Fibroblast of skin of back (primary cell): ENCODE results near the gene TRPM3.

ENCODE experiments used
- DNase-seq: peaks from one replicate; pipeline ENCODE4 v3.0.0-alpha.2; 2013

Gene TRPM3

DNA sequence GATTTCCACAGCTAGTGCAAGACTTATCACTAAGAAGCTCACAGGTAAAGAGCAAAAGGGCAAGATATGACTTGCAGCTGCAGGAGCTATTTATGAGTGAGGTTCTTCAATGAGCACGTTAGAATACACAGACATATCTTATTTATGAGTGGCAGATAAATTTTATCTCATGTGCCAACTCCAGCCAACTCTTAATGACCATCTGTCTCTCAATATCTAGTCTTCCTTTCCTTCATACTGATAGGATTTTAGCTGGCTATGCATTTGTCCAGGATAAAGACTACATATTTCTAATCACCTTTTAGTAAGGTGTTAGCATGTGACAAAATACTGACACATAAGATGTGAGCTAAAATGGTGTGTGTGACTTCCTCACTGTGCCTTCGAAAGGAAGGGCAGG, 304.5 kb downstream of the TRPM3 start:
- DNase-seq, result no peak

DNA sequence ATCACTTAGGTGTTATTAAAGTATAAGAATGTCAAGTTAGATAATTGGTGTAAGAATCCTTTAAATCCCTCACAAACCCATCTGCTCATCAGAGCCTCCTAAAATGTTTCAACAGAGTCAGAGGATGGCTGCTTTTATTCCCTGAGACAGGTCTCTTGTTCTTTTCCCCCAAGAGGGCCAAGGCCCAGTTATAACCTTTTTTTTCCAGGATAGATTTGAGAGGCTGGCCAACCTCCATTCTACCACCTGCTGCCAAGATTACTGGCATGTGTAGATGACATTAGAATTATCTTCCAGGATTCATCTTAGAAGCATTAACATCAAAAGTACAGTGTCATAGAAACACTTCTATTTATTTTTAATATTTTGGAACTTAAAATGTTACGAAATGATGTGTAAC, 305.1 kb downstream of the TRPM3 start:
- no peak for DNase-seq

DNA sequence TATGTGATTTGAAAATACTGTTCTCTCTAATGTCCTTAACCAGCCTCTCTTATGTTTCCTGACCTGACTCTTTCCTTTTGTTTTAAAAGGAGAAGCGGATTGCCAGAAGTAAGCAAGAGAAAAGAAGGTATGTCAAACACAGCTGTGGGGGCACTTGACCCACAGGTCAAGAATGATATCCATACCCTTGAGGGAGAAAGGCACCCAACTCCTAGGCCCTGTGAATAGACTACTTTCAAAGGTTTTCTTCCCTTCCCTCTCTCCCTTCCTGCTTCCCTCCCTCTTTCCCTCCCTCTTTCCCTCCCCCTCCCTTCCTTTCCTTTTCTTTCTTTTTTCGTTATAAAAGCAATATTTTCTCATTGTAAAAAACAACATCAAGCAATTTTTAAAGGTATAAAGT, 306.8 kb downstream of the TRPM3 start:
- no peak for DNase-seq

DNA sequence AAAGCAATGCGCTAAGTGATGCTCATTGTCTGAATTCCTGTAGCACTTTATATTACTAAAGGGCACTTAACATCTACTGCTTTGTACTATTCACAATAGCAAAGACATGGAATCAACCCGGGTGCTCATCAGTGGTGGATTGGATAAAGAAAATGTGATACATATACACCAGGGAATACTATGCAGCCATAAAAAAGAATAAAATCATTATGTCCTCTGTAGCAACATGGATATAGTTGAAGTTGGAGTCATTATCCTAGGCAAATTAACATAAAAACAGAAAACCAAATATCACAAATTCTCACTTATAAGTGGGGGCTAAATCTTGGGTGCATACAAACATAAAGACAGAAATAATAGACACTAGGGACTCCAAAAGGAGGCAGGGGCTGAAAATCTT, 308.3 kb downstream of the TRPM3 start:
- no peak for DNase-seq

DNA sequence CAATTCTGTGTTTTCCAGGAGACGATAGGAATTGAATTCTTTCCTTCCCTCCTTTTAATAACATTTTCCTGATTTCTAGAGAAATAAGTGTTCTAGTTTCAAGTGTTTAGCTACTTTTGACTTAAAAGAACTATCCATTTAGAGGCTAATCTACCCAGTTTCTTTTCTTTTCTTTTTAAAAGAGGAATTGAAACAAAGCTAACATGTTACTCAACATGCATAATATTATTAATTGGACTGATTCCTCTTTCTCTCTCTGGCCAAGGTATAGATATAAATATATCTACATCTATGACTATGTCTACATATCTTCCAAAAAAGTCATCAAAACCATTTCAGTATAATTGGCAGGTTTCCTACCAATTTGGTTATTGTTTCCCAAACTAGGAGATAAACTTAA, 309.8 kb downstream of the TRPM3 start:
- DNase-seq, result no peak

DNA sequence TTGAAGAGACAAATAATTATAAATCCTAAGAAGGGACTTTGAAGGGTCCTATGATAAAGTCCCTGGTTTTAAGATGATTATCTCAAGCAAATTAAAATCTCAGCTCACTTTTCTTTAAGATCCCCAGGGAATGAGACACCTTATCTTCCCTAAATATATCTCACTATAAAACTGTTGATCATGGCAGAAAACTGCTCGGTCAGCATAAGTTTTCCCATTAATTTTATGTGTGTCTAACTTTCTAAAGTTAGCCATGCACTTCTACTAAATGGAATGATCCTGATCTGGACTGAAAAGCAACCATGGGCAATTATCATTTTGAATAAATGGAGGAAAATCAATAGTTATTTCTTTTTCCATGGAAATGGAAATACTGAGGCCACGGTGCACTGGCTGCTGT, 314.5 kb downstream of the TRPM3 start:
- DNase-seq, result no peak

DNA sequence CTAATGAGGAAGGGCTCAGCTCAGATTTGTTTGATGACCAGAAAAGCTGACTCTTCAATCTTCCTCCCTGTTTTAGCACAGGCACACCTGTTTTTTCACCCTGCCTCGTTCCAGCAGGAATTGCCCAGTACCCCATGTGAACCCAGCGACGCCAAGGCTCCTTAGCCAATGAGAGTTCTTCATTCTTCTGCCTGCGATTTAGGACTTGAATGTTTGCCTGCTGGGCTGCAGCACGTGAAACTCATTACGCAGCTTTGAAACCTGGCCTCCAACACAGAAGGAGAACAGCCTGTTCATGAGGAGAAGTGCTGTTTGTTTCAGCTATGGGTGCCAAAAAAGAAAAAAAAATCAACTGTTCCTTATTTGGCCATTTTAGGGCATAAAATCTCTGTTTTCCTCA, 315.5 kb downstream of the TRPM3 start:
- DNase-seq, result no peak

DNA sequence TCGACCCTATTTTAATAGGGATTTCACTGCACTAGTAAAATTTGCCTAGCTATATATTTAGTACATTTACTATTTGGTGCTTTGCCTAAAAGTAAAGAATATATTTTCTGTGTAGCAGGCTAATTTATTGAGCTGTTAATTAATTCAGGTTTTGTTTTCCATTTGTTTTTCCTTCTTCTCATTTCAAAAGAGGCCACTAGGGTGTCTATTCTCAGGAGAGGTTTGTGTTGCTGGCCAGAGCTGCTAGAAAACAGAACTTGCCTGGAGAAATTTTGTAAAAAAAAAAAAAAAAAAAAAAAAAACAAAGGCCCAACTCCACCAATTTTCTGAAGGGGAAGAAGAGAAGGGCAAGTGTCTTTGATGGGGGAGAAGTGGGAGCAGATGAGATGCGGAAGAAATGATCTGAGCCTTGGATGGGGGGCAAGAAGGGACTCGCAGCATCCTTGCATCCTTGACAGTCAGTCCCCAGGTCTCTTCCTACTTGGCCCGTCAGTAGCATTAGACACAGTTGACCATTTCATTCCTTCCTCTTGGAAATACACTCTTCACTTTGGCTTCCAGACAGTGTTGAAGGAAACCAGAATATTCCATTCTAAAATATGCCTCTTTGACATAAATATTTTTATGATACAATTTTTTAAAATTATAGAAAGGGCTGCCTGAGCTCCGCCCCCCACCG, 318.5 kb downstream of the TRPM3 start:
- no peak for DNase-seq

DNA sequence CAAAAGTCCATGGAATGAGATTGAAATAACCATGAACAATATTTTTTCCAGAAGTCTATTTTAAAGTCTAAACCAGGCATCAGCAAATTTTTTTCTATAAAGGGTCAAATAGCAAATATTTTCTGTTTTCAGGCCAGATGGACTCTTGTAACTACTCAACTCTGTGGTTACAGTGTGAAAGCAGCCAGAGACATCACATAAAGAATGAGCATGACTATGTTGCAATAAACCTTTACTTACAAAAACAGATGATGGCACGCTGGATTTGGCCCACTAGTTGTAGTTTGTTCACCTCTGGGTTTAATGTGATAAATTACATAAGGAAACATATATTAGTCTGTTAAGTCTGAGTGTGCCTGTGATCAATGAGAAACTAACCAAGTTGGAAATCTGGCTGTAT, 319.2 kb downstream of the TRPM3 start:
- no peak for DNase-seq

DNA sequence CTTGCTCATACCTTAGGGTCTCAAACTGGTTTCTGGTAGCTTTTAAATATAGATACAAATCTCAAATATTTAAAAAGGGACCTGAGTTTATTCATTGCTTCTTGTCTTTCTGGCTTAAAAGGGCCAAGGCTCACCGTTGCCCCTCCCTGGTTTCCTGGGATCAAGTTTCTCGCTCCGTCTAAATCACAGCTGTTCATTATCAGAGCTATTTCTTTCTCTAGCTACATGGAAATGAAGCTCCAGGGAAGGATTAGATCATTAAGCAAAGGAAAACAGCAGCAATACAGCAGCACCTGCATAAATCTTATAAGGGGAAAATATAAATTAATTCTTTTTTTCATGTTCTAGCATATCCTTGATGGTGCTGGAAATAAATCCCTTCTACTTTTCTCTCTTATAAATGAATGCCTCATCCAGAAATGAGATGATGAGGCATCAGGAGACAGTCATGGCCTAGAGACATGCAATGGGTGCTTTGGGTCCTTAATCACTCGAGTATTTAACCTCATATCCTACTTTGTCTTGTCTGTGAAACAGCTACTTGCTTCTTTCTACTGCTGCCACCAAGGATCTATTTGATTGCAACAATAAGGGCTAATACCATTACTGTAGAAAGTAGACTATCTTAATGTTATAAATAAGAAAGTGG, 320.1 kb downstream of the TRPM3 start:
- no peak for DNase-seq

DNA sequence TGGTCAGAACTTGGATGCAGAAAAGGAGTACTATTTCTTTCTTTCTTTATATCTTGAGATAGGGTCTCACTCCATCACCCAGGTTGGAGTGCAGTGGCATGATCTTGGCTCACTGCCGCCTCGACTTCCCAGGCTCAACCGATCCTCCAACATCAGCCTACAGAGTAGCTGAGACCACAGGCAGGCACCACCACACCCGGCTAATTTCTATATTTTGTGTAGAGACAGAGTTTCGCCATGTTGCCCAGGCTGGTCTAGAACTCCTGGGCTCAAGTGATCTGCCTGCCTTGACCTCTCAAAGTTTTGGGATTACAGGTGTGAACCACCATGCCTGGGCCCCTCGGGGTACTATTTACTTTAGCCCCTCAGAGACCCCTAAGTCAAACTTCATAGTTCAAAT, 323.4 kb downstream of the TRPM3 start:
- DNase-seq, result no peak

DNA sequence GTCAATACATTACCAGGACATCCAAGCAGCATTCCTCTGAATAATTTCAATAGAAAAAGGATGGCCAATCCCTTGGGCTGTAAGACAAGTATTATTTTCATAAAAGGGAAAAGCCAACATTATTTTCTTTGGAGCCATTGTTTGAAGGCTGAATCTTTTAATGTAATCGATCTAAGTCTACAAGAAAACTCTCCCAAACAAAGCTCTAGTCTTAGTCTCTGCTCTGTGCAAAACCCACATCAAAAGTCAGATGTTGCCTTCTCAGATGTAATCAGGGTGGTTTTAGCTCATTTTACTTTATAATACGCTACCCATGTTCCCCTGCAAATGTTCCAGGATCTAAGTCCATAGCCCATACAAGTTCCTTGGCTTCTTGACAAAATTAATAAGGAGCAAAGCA, 325.6 kb downstream of the TRPM3 start:
- no peak for DNase-seq

DNA sequence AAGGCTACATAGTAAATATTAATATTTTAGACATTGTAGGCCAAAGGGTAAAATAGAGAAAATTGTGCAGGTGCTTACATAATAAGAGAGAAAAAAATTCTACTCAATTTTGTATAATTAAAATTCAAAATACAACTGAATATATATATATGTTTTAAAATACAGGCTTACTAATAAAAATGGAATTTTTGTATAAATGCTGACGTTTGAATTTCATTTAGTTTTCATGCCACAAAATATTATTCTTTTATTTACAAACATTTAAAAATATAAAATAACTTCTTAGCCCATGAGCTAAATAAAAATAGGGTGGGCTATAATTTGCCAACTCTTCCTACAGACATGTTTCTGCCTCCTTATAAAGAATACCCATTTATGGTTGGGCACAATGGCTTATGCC, 328.6 kb downstream of the TRPM3 start:
- no peak for DNase-seq

DNA sequence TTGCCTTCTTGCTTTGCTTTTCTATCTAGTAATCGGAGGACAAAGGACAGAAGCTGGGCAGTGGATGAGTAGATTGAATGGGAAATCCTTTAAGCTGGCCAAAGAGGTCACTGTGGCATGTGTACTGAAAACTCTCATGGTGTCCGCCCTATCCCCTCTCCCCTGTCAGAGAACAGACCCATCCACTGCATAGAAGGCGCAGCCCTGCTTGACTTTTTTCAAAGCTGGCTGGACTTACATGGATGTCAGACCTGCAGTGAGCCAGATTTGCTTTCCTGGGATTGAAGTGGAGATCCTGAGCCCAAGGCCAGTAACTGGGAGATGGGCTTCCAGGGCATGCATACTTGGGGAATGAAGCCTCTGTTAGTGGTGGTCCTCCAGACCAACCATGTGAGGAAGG, 329.5 kb downstream of the TRPM3 start:
- no peak for DNase-seq

DNA sequence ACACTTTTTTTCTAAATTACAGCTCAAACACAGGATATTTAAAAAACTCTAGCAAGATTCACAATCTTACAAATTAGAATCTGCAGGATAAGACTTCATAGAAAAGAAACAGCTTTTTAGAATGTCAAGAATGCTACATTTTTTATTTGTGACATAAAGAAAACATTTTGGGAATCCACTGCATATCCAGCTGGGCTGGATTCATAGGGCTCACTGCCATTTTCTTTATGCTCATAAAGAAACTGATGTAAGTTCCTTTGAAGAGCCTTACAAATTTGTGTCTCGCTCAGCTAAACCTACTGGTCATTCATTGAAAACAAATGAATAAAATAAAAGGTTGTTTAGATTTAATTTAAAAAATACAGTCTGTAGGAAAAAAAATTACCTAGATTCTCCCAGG, 332.3 kb downstream of the TRPM3 start:
- peak; percentile 17 for DNase-seq

DNA sequence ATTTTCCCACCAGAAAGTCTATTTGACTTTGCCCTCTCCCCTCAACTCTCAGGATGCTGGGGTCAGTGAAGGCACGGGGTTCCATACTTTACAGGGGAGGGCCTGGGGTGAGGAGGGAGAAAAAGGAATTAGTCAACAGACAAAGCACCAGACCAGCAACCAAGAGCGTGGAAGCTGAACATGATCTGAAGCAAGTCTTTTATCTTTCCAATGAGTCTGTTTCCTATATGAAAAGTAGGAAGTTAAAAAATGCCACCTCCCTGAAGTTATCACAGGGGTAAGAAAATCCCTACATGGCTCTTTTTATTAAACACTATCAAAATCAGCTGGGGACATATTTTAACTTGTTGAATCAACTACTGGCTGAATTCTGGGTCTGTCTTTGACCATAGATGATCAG, 337.0 kb downstream of the TRPM3 start:
- no peak for DNase-seq

DNA sequence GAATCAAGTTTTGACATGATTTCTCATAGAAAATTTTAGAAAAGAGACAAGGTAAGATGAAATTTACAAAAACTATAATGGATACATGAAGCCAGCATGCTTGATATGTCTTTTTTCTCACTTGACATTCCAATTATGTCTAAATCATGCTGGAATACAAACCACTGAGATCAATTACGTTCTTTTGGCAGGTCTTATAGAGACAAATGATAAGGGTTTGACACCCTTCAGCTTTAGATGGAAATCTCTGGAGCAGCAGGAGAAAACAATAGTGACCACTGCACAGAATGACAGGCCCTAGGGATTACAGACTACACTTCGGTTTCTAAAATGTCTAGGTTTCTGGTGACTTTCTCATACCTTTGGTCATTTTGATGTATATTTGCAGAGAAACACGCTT, 342.9 kb downstream of the TRPM3 start:
- DNase-seq, result no peak

DNA sequence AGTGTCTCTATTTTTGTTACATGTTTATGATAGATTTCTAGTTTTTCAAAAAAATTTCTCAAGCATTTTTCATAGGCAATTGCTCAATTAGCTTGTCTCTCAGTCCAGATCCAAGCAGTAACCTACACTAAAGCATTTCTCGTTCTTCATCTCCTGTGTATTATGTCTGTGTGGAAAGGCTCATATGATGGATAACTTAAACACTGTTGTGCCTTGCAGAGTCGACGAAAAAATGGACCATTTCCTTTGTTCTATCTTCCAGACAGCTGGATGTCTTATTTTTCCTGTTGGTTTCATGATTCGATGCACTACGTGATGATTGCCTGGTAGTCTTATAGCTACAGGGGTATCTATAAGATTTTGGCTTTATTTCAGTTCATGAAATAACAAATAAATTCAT, 347.8 kb downstream of the TRPM3 start:
- no peak for DNase-seq

DNA sequence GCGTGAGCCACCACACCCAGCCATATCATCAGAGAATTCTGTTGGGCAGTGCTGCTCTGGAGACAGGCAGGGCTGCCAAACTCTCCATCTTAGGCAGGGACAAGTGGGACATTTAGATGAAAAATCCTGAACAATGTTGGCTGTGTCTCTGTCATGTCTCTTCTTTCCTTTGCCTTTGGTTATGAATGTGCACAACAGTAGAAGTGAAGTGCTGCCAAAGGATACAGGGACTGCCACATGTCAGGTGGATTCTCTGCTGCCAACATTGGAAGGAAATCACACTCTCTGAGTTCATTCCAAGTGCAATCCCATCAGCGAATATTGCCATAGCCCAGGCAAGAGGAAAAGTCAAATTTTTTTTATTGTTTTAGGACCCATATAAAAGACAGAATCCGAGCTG, 348.8 kb downstream of the TRPM3 start:
- DNase-seq, result no peak

DNA sequence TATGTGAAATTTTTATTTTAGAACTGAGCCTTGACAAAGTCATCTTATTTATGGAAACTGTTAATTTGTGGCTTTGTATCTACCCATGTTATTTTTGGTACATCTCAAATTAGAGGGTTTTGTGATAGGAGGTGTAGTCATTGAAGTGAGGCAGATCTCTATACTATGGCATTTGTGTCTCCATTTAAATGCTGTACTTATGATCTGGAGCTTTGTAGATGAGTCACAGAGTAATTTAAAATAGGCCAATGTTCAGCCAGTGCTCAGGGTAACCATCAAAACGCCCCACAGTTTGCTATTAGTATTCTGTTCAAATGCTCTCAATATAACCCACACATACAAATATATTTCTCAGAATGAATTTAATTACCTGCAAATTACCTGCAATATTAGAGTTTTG, 355.5 kb downstream of the TRPM3 start:
- DNase-seq, result no peak

DNA sequence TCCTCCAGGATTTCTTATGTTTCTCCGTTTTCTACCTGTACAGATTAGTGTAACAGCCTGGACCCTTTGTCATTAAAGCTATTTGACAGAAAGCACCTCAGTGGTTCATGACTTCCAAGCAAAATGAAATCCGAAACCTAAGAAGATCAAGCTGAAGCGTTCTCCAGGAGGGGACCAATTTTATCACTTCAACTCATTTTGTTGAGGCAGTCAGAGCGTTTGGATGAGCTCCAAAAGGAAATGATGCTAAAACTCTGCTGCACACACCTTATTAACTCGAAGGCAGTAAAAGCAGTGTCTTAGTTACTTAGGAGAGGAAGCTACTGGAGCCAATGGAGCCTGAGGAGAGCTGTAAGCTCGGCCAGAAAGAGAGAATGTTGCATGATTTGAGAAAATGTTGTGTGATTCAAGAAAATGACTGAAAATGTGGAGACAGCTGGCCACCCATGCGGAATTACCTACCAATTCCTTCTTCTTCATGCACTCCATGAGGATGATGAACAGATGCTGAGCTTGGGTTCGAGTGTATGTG, 360.2 kb downstream of the TRPM3 start:
- no peak for DNase-seq

DNA sequence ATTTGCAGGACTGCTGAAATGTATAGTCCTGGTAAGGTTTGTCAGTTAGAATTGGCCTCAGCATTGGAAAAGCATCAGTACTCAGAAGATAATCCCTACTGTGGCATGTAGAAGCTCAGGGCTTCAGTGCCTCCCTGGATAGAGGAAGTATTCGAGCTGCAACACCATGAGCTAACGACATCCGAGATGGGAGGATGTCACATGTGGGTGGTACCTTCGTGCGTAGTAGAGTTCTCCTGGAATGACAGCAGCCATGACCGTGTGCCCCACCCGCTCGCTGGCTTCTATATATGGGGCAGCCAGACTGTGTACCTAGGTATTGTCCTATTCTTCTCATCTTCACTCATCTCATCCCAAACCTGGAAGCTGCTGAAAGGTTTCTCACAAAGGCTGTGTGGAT, 361.2 kb downstream of the TRPM3 start:
- no peak for DNase-seq

DNA sequence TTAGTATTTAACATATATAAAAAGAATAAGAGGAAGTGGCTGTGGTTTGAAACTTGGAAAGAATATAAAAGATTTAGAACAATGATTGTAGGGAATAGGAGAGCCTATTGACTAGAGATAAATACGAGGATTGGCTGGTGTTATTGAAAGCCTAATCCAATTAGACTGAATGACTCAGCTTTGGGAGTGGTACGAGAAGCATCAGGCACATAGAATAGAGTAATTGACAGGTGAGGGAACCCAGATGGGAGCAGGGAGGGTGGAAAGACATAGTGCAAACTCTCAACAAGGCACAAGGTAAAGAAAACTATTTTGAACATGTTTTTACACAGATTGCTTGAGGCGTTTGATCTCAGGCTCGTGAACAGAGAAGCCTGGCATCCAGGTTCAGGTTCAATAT, 368.1 kb downstream of the TRPM3 start:
- DNase-seq, result no peak

DNA sequence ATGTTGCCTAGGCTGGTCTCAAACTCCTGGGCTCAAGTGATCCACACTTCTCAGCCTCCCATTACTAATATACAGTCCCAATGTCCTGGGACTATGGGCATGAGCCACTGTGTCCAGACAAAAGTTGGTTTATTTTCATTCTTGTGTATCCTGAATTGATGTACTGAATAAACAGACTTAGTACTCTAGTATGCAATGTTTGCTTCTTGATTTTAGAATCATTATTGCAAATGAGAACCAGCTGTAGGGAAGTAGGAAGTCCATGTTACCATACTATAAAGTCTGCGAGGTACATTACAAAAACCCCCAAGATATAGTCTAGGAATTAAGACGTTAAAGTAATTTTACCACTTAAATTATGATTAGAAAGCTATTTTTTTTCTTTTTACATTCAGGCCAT, 372.4 kb downstream of the TRPM3 start:
- no peak for DNase-seq

DNA sequence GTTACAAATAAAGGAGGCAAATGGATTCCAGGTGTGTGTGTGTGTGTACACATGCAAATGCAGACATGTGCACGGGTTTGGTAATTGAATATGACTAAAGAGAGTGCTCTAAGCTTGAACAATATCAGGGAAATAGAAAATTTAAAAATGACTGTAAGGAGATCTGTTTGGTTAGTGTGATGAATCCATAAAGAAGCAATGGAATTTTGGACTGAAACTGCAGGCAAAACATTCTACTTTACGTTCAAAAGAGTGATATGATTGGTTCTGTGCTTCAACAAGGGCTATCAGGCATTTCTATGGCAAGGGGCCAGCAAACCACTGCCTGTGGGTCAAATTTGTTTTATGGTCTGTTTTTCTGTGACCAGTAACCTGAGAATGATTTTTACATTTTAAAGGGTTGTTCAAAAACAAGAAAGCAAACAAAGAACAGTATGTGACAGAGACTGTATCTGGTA, 374.1 kb downstream of the TRPM3 start:
- peak; percentile 57 for DNase-seq
